ENCODE results near the gene ELFN2.
A peak's percentile ranks its signal among the peaks of the same experiment; 100 is the strongest.

The ELFN2 gene

GRCh38 chr22:37371491-37371890, 55.8 kb downstream of the ELFN2 start:
- Histone ChIP-seq H3K14ac (ENCODE audit: low read length) (no peak overlapping the region), H3K9ac (ENCODE audit: low read length) (no peak overlapping the region), H2AK5ac (ENCODE audit: low read length) (no peak overlapping the region), H3K27me3 (ENCODE audit: insufficient read depth, low read length) (no peaks in the 10 kb centered on the region), H2AFZ (ENCODE audit: insufficient read depth, low read length, poor library complexity) (no peak overlapping the region), H3K23ac (ENCODE audit: low read length) (no peak overlapping the region), H3K4me3 (ENCODE audit: low read depth, low read length) (no peak overlapping the region), H3K4me2 (ENCODE audit: low read length) (no peak overlapping the region), H3K18ac (ENCODE audit: low read length) (no peak overlapping the region), H2BK12ac (ENCODE audit: low read length) (no peak overlapping the region), H4K8ac (ENCODE audit: low read depth, low read length) (no peak overlapping the region), H4K12ac (ENCODE audit: low read depth, low read length) (no peak overlapping the region), H3K79me2 (ENCODE audit: control insufficient read depth, insufficient read depth, low read length, poor library complexity) (no peaks in the 10 kb centered on the region), H2BK5ac (ENCODE audit: low read depth, low read length, poor library complexity) (no peak overlapping the region), H3K27ac (ENCODE audit: low read depth, low read length) (no peak overlapping the region), H3K4ac (ENCODE audit: low read depth, low read length) (no peak overlapping the region), H3K9me3 (ENCODE audit: insufficient read depth, low read depth, low read length) (no peaks in the 10 kb centered on the region), H2BK120ac (ENCODE audit: insufficient read depth, low read length, poor library complexity) (no peak overlapping the region), H3K79me1 (ENCODE audit: low read length) (no peaks in the 10 kb centered on the region), H4K91ac (ENCODE audit: low read depth, low read length) (no peak overlapping the region), H3K4me1 (ENCODE audit: control insufficient read depth in 1 of 2, insufficient read depth in 2 of 2, low read length in 2 of 2) (no peaks in the 10 kb centered on the region), H3K36me3 (ENCODE audit: control insufficient read depth in 1 of 2, insufficient read depth in 2 of 2, low read length in 2 of 2) (no peaks in the 10 kb centered on the region)
- DNase-seq, result no peak
- no CpG with 5 or more reads among the region's 8 CpGs for WGBS (ENCODE audit: extremely low coverage, insufficient coverage, insufficient read length)

DNA sequence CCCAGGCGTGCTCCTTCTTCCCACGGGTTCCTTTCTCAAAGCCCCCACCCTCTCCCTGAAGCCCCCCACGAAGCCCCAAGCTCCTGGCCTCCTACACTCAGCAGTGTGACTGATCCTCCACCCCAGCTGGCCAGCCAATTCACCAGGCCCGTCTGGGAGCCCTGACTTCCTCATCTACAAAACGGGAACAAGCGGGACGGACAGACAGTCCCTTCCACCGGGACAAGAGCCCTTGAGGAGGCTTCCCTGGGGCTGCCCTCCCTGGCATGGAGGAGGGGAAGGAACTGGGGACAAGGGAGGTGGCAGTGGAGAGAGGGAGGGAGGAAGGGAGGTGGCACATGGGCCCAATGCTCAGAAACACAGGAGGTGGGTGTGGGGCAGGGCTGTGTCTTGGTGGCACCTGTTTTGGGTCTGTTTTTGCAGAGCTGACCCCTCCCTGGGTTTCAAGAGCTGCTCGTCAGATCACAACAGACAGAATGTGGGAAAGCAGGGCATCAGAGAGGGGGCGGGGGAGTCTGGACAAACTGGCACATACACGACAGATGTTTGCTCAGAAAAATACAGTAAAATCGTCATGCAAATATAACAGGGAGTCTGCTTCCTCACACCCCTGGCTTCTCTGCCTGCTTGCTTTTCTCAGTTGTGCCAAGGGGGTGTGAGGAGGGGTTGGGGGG, 56.8 kb downstream of the ELFN2 start:
- Histone ChIP-seq H3K4me3 (ENCODE audit: low read depth, low read length) (no peak overlapping the region), H3K36me3 (ENCODE audit: control insufficient read depth in 1 of 2, insufficient read depth in 2 of 2, low read length in 2 of 2) (no peaks in the 10 kb centered on the region), H3K79me1 (ENCODE audit: low read length) (no peaks in the 10 kb centered on the region), H2BK120ac (ENCODE audit: insufficient read depth, low read length, poor library complexity) (no peak overlapping the region), H3K79me2 (ENCODE audit: control insufficient read depth, insufficient read depth, low read length, poor library complexity) (no peaks in the 10 kb centered on the region), H2BK12ac (ENCODE audit: low read length) (no peak overlapping the region), H3K9ac (ENCODE audit: low read length) (no peak overlapping the region), H3K23ac (ENCODE audit: low read length) (no peak overlapping the region), H3K4ac (ENCODE audit: low read depth, low read length) (no peak overlapping the region), H3K27ac (ENCODE audit: low read depth, low read length) (no peak overlapping the region), H3K14ac (ENCODE audit: low read length) (no peak overlapping the region), H4K91ac (ENCODE audit: low read depth, low read length) (no peak overlapping the region), H3K27me3 (ENCODE audit: insufficient read depth, low read length) (no peaks in the 10 kb centered on the region), H2AK5ac (ENCODE audit: low read length) (no peak overlapping the region), H3K9me3 (ENCODE audit: insufficient read depth, low read depth, low read length) (no peaks in the 10 kb centered on the region), H3K4me1 (ENCODE audit: control insufficient read depth in 1 of 2, insufficient read depth in 2 of 2, low read length in 2 of 2) (no peaks in the 10 kb centered on the region), H4K12ac (ENCODE audit: low read depth, low read length) (no peak overlapping the region), H3K4me2 (ENCODE audit: low read length) (no peak overlapping the region), H3K18ac (ENCODE audit: low read length) (no peak overlapping the region), H4K8ac (ENCODE audit: low read depth, low read length) (no peak overlapping the region), H2BK5ac (ENCODE audit: low read depth, low read length, poor library complexity) (no peak overlapping the region), H2AFZ (ENCODE audit: insufficient read depth, low read length, poor library complexity) (no peak overlapping the region)
- no CpG with 5 or more reads among the region's 12 CpGs for WGBS (ENCODE audit: extremely low coverage, insufficient coverage, insufficient read length)
- DNase-seq, result peak in 1 of 2 donors; percentile 6

GRCh38 chr22:37369483-37369882, 57.8 kb downstream of the ELFN2 start:
- no peak overlapping the region for H4K8ac ChIP-seq (ENCODE audit: low read depth, low read length)
- H3K27ac ChIP-seq (ENCODE audit: low read depth, low read length), result no peak overlapping the region
- H3K36me3 ChIP-seq (ENCODE audit: control insufficient read depth in 1 of 2, insufficient read depth in 2 of 2, low read length in 2 of 2), result no peaks in the 10 kb centered on the region
- no peak overlapping the region for H3K9ac ChIP-seq (ENCODE audit: low read length)
- H3K79me1 ChIP-seq (ENCODE audit: low read length), result no peaks in the 10 kb centered on the region
- no peak overlapping the region for H4K12ac ChIP-seq (ENCODE audit: low read depth, low read length)
- H2AFZ ChIP-seq (ENCODE audit: insufficient read depth, low read length, poor library complexity), result no peak overlapping the region
- no peak overlapping the region for H3K23ac ChIP-seq (ENCODE audit: low read length)
- no peak overlapping the region for H3K4me2 ChIP-seq (ENCODE audit: low read length)
- H2AK5ac ChIP-seq (ENCODE audit: low read length), result no peak overlapping the region
- no peaks in the 10 kb centered on the region for H3K9me3 ChIP-seq (ENCODE audit: insufficient read depth, low read depth, low read length)
- no peak overlapping the region for H2BK5ac ChIP-seq (ENCODE audit: low read depth, low read length, poor library complexity)
- no peak for DNase-seq
- no peak overlapping the region for H3K4me3 ChIP-seq (ENCODE audit: low read depth, low read length)
- H2BK120ac ChIP-seq (ENCODE audit: insufficient read depth, low read length, poor library complexity), result no peak overlapping the region
- no peak overlapping the region for H4K91ac ChIP-seq (ENCODE audit: low read depth, low read length)
- no peak overlapping the region for H3K18ac ChIP-seq (ENCODE audit: low read length)
- WGBS (ENCODE audit: extremely low coverage, insufficient coverage, insufficient read length), result no CpG with 5 or more reads among the region's 10 CpGs
- H3K27me3 ChIP-seq (ENCODE audit: insufficient read depth, low read length), result no peaks in the 10 kb centered on the region
- H3K79me2 ChIP-seq (ENCODE audit: control insufficient read depth, insufficient read depth, low read length, poor library complexity), result no peaks in the 10 kb centered on the region
- no peak overlapping the region for H3K14ac ChIP-seq (ENCODE audit: low read length)
- no peak overlapping the region for H3K4ac ChIP-seq (ENCODE audit: low read depth, low read length)
- H3K4me1 ChIP-seq (ENCODE audit: control insufficient read depth in 1 of 2, insufficient read depth in 2 of 2, low read length in 2 of 2), result no peaks in the 10 kb centered on the region
- no peak overlapping the region for H2BK12ac ChIP-seq (ENCODE audit: low read length)

DNA sequence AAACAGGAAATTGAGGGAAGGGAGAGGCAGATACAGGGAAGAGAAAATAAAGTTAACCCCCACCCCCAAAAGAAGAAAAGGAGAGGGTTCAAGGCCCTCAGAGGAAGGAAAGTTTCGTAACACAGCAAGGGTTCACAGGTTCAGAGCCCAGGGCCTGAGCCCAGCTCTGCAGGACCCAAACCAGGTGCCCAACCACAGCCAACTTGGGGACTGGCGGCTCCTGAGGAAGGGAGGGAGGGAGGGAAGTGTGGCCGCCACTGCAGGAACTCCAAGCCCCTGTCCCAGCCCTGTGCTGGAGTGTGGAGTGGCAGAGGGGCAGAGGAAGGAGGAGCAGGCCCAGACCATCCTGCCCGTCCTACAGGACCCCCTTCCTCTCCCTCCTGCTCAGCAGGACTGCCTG, 59.2 kb downstream of the ELFN2 start:
- H3K36me3 ChIP-seq (ENCODE audit: control insufficient read depth in 1 of 2, insufficient read depth in 2 of 2, low read length in 2 of 2), result no peaks in the 10 kb centered on the region
- no peaks in the 10 kb centered on the region for H3K27me3 ChIP-seq (ENCODE audit: insufficient read depth, low read length)

More for the DNA sequence above, 59.2 kb downstream of the ELFN2 start:
- Histone ChIP-seq H2AK5ac (ENCODE audit: low read length) (no peak overlapping the region), H3K4me3 (ENCODE audit: low read depth, low read length) (no peak overlapping the region), H3K9ac (ENCODE audit: low read length) (no peak overlapping the region), H2AFZ (ENCODE audit: insufficient read depth, low read length, poor library complexity) (no peak overlapping the region), H3K18ac (ENCODE audit: low read length) (no peak overlapping the region), H2BK5ac (ENCODE audit: low read depth, low read length, poor library complexity) (no peak overlapping the region), H2BK120ac (ENCODE audit: insufficient read depth, low read length, poor library complexity) (no peak overlapping the region), H3K14ac (ENCODE audit: low read length) (no peak overlapping the region), H2BK12ac (ENCODE audit: low read length) (no peak overlapping the region), H3K9me3 (ENCODE audit: insufficient read depth, low read depth, low read length) (no peaks in the 10 kb centered on the region), H3K79me1 (ENCODE audit: low read length) (no peaks in the 10 kb centered on the region), H4K12ac (ENCODE audit: low read depth, low read length) (no peak overlapping the region), H3K4ac (ENCODE audit: low read depth, low read length) (no peak overlapping the region), H4K91ac (ENCODE audit: low read depth, low read length) (no peak overlapping the region), H3K27ac (ENCODE audit: low read depth, low read length) (no peak overlapping the region), H3K4me1 (ENCODE audit: control insufficient read depth in 1 of 2, insufficient read depth in 2 of 2, low read length in 2 of 2) (no peaks in the 10 kb centered on the region), H3K4me2 (ENCODE audit: low read length) (no peak overlapping the region), H3K23ac (ENCODE audit: low read length) (no peak overlapping the region), H3K79me2 (ENCODE audit: control insufficient read depth, insufficient read depth, low read length, poor library complexity) (no peaks in the 10 kb centered on the region), H4K8ac (ENCODE audit: low read depth, low read length) (no peak overlapping the region)
- no peak for DNase-seq
- no CpG with 5 or more reads among the region's 4 CpGs for WGBS (ENCODE audit: extremely low coverage, insufficient coverage, insufficient read length)

Data from trophoblast cell (in vitro differentiated cells and primary cell).